Skeletal muscle tissue (tissue), 4 donors: ENCODE measurements around the gene EHD4. TPM values are rescaled to one million over a fixed set of nuclear protein-coding genes. Genes with fewer than 3 reads are reported as not detected.
A peak's percentile ranks its signal among the peaks of the same experiment; 100 is the strongest.

Experiments
- H3K27ac ChIP-seq: one replicate; pipeline ENCODE4 v1.7.0; 2013; ENCODE audit warnings: mild to moderate bottlenecking, low read depth, low read length, inconsistent platforms
- H3K27me3 ChIP-seq, 3 donors: one replicate each; pipeline ENCODE4 v1.7.0; 2013; ENCODE audit warnings: low read length in 3 of 3; ENCODE audit not compliant: control insufficient read depth in 3 of 3, insufficient read depth in 3 of 3
- H3K36me3 ChIP-seq, 3 donors: one replicate each; pipeline ENCODE4 v1.7.0; 2013; ENCODE audit warnings: low read length in 3 of 3; ENCODE audit not compliant: control insufficient read depth in 3 of 3, insufficient read depth in 3 of 3
- H3K4me1 ChIP-seq, 3 donors: one replicate each; pipeline ENCODE4 v1.7.0; 2013; ENCODE audit warnings: low read length in 3 of 3, mild to moderate bottlenecking in 3 of 3; ENCODE audit not compliant: control insufficient read depth in 3 of 3, insufficient read depth in 3 of 3
- H3K4me3 ChIP-seq, 3 donors: one replicate each; pipeline ENCODE4 v1.7.0; 2013; ENCODE audit warnings: low read length in 3 of 3
- H3K9ac ChIP-seq, 3 donors: one replicate each; pipeline ENCODE4 v1.7.0; 2013; ENCODE audit warnings: low read length in 3 of 3, mild to moderate bottlenecking in 3 of 3, moderate library complexity in 2 of 3, low read depth in 1 of 3
- H3K9me3 ChIP-seq, 3 donors: one replicate each; pipeline ENCODE4 v1.7.0; 2013; ENCODE audit warnings: low read length in 3 of 3; ENCODE audit not compliant: control insufficient read depth in 3 of 3
- total RNA-seq: library from RNA; depleted of rRNA; stranded (reverse); fragments of >200 nt; gene quantifications from one replicate; pipeline ENCODE4 v1.2.3, GENCODE V29; 2014
- donor health status: Osteomylitis.

The EHD4 gene
- total RNA-seq, 1 donor from 2014 or later: 24.0 TPM

DNA sequence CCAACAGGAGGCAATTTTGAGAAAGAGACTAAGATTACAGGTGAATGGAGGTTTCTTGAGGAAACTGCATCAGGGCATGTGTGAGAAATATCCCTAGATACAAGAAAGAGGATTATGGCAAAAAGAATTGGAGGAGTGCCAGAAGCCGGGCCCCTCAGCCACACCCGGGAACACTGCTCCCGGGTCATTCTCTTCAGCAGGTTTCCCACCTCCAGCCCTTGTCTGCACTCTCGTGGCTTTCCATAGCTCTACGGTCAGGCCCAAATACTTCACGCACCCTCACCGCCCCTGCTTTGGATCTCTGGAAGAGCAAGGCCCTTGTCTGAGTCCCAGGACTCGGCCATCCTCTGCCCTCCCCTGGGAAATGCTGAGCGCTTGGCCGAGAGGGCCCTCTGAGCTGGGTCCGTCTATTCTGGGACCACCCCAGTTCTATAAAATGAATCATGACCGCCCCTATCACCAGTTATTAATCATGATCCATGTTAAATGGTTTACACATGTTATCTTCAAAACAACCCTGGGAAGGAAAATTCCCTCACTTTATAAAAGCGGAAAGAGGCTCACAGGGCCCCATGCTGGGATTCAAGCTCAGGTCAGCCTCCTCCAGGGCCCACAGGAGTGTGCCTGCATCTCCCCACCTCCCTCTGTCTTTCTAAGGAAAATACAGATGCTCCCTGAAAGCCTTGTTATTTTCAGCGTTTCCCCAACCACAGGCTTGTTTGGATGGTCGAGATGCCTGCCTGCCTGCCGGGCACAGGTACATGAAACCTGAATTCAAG, 39.7 kb downstream of the EHD4 start:
- no peaks in the 10 kb centered on the region for H3K36me3 ChIP-seq
- no peak overlapping the region for H3K4me3 ChIP-seq
- no peaks in the 10 kb centered on the region for H3K27me3 ChIP-seq
- H3K27ac ChIP-seq: no peak overlapping the region
- H3K9me3 ChIP-seq: no peaks in the 10 kb centered on the region
- H3K4me1 ChIP-seq: peaks cover 44 to 56% (median 54%) of the 10 kb centered on the region in 3 donors
- no peak overlapping the region for H3K9ac ChIP-seq

GRCh38 chr15:41932101-41932500, 40.3 kb downstream of the EHD4 start:
- H3K4me3 ChIP-seq: no peak overlapping the region
- peaks cover 43 to 54% (median 49%) of the 10 kb centered on the region in 3 donors for H3K4me1 ChIP-seq
- H3K9me3 ChIP-seq: no peaks in the 10 kb centered on the region
- no peaks in the 10 kb centered on the region for H3K27me3 ChIP-seq
- H3K27ac ChIP-seq: no peak overlapping the region
- H3K9ac ChIP-seq: no peak overlapping the region
- H3K36me3 ChIP-seq: no peaks in the 10 kb centered on the region

- H3K9me3 ChIP-seq: no peaks in the 10 kb centered on the region
- H3K27me3 ChIP-seq: no peaks in the 10 kb centered on the region
- H3K9ac ChIP-seq: no peak overlapping the region
- no peaks in the 10 kb centered on the region for H3K36me3 ChIP-seq
- peaks cover 51 to 60% (median 52%) of the 10 kb centered on the region in 3 donors for H3K4me1 ChIP-seq
- no peak overlapping the region for H3K27ac ChIP-seq
- H3K4me3 ChIP-seq: no peak overlapping the region
These were observed 41.5 kb downstream of the EHD4 start for GRCh38 chr15:41930867-41931222.

DNA sequence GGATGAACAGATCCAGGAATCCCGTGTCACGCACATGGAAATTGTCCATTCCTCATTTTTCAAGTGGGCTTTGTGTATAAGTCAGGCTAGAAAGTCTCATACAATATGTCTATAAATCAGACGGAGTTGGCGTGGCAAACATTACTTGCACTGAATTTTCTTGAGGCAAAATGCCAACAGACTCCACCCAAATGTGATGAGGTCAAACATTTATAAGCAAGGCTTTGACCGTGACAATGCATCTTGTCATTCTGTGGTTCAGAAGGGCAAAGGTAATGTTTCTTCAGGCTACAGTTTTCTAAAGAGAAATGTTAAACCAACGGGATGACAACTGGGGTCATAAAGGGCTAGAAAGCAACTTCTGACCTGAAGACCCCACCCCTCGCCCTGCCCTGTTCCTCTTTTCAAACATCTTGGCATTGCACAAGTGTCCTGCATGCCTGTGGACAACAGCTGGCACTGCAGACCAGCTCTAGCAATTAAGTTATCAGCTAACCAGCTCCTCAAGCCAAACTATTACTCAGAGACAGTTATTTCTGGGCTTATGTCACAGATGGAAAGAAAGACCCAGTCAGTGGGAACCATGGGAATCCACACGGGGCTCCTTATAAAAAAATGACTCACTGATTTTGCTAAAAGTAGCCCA, 42.0 kb downstream of the EHD4 start:
- no peak overlapping the region for H3K4me3 ChIP-seq
- peaks cover 50 to 57% (median 51%) of the 10 kb centered on the region in 3 donors for H3K4me1 ChIP-seq
- no peaks in the 10 kb centered on the region for H3K36me3 ChIP-seq
- H3K27ac ChIP-seq: peak overlapping the region; percentile 0
- no peaks in the 10 kb centered on the region for H3K27me3 ChIP-seq
- H3K9me3 ChIP-seq: no peaks in the 10 kb centered on the region
- H3K9ac ChIP-seq: no peak overlapping the region

- Histone ChIP-seq H3K4me1 (peaks cover 42 to 49% (median 46%) of the 10 kb centered on the region in 3 donors), H3K36me3 (no peaks in the 10 kb centered on the region), H3K9me3 (no peaks in the 10 kb centered on the region), H3K4me3 (no peak overlapping the region), H3K27ac (peak overlapping the region; percentile 28), H3K9ac (peak overlapping the region in 1 of 3 donors; percentile 60), H3K27me3 (no peaks in the 10 kb centered on the region)
These were observed 43.4 kb downstream of the EHD4 start for GRCh38 chr15:41928637-41929620.

- Histone ChIP-seq H3K36me3 (no peaks in the 10 kb centered on the region), H3K4me3 (no peak overlapping the region), H3K4me1 (peaks cover 35 to 47% (median 42%) of the 10 kb centered on the region in 3 donors), H3K9ac (no peak overlapping the region), H3K9me3 (no peaks in the 10 kb centered on the region), H3K27me3 (no peaks in the 10 kb centered on the region), H3K27ac (no peak overlapping the region)
These were observed 44.3 kb downstream of the EHD4 start for GRCh38 chr15:41928100-41928499.

DNA sequence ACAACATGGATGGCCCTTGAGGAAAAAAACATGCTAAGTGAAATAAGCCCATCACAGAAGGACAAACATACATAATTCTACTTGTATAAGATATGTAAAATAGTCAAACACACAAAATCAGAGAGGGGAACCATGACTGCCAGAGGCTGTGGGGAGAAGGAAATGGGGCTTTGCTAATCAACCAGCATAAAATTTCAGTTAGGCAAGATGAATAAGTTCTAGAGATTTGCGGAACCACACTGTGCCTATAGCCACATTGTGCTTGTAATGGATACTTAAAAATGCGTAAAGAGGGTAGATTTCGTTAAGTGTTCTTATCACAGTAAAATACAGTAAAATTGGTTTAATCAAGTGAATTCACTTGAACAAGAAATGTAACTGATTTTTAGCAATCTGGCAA, 44.8 kb downstream of the EHD4 start:
- Histone ChIP-seq H3K27ac (no peak overlapping the region), H3K9me3 (no peaks in the 10 kb centered on the region), H3K9ac (no peak overlapping the region), H3K27me3 (no peaks in the 10 kb centered on the region), H3K4me3 (no peak overlapping the region), H3K4me1 (peaks cover 32 to 46% (median 40%) of the 10 kb centered on the region in 3 donors), H3K36me3 (no peaks in the 10 kb centered on the region)

- no peaks in the 10 kb centered on the region for H3K36me3 ChIP-seq
These were observed 45.9 kb downstream of the EHD4 start for GRCh38 chr15:41926185-41927056.

GRCh38 chr15:41925086-41925608, 47.2 kb downstream of the EHD4 start:
- Histone ChIP-seq H3K36me3 (no peaks in the 10 kb centered on the region), H3K4me3 (no peak overlapping the region), H3K27ac (no peak overlapping the region), H3K9ac (no peak overlapping the region), H3K4me1 (peaks cover 37 to 59% (median 44%) of the 10 kb centered on the region in 3 donors), H3K9me3 (no peaks in the 10 kb centered on the region), H3K27me3 (no peaks in the 10 kb centered on the region)

More at GRCh38 chr15:41926185-41927056, 45.9 kb downstream of the EHD4 start:
- no peak overlapping the region for H3K4me3 ChIP-seq
- H3K27me3 ChIP-seq: no peaks in the 10 kb centered on the region
- H3K9ac ChIP-seq: no peak overlapping the region
- H3K9me3 ChIP-seq: no peaks in the 10 kb centered on the region
- no peak overlapping the region for H3K27ac ChIP-seq
- H3K4me1 ChIP-seq: peaks cover 40 to 51% (median 45%) of the 10 kb centered on the region in 3 donors
